ENCODE data around the gene MGMT.
"Not testable (repeated sequence)": the region's sequence is repeated elsewhere in the genome, so short reads cannot be mapped to it uniquely, and the experiment has no call there.

MGMT gene

DNA sequence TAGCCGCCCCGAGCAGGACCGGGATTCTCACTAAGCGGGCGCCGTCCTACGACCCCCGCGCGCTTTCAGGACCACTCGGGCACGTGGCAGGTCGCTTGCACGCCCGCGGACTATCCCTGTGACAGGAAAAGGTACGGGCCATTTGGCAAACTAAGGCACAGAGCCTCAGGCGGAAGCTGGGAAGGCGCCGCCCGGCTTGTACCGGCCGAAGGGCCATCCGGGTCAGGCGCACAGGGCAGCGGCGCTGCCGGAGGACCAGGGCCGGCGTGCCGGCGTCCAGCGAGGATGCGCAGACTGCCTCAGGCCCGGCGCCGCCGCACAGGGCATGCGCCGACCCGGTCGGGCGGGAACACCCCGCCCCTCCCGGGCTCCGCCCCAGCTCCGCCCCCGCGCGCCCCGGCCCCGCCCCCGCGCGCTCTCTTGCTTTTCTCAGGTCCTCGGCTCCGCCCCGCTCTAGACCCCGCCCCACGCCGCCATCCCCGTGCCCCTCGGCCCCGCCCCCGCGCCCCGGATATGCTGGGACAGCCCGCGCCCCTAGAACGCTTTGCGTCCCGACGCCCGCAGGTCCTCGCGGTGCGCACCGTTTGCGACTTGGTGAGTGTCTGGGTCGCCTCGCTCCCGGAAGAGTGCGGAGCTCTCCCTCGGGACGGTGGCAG, at the start of gene MGMT:
Gene MGMT, plus strand, starts transcription at position 539 of the 656 bp plus-strand sequence.
- DNase-seq (ENCODE audit: low read depth in 2 of 2): peak; percentile 95 to 96

DNA sequence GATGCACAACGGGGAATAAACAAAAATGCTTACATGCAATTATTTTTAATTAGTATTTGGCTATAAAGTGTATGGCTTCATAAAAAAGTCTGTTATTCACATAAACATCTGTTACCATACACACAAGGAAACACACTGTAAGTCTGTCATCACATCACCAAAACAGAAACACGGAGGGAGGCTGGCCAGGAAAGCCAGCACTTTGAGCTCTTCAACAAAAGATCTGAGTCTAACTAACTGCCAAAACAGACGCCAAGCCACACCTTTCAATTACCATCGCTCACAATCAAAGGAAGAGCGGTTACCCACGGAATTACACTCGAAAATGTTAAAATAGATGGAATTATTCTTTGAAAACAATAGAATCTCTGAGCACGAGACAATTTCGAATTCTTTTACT, 49.2 kb upstream of the MGMT start:
- DNase-seq (ENCODE audit: low read depth in 2 of 2): no peak

DNA sequence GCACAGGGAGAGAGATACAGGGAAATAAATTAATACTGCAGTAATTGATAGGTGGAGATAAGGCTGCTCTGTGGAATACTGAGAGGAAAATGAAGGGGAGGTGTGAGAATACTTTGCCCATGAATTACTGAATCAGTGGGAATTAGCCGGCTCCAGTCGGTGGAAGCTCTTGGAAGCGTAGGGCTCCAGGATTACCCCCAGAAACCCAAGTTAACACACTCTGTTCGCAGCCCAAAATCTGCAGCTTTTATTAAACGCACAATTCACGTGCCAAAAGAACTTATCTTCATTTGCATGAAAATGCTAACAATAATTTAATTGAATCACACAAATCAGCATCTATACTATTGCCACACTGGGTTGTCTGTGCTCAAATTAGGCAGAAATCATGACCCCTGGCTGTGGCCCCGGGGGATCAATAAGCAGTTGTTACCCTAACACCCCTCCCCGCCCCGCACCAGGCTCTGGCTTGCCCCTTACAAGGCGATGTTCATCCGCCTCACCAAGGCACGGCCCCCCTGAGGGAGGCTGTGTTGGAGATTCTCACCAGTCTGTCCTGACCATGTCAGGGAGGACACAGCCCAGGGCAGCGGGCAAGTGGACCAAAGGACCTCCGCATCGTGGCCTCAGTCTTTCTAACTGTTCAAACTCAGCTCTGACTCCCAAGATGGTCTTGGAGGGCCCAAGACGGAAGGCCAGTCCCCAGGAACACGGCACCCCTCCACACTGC, 48.4 kb upstream of the MGMT start:
- no peak for DNase-seq (ENCODE audit: low read depth in 2 of 2)

DNA sequence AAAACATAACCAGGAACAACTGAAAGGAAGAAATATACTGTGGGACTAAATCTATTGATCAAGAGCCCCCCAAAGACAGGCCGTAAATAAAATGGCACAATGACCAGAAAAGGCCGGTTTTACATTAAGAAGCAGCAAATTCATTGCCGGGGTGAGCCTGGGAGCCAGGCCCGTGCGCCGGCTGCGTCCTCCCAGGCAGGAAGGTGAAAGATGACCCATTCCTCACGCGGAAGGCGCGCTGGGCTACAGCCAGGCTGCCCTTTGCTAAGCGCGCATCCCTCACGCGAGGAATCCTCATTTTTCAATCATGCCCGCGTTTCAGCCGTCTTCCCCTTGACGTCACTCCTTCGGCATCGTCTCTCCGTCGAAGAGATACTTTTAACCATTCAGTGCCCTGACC, 47.6 kb upstream of the MGMT start:
- DNase-seq (ENCODE audit: low read depth in 2 of 2): no peak

GRCh38 chr10:129421399-129422010, 45.5 kb upstream of the MGMT start:
- DNase-seq (ENCODE audit: low read depth in 2 of 2): no peak

DNA sequence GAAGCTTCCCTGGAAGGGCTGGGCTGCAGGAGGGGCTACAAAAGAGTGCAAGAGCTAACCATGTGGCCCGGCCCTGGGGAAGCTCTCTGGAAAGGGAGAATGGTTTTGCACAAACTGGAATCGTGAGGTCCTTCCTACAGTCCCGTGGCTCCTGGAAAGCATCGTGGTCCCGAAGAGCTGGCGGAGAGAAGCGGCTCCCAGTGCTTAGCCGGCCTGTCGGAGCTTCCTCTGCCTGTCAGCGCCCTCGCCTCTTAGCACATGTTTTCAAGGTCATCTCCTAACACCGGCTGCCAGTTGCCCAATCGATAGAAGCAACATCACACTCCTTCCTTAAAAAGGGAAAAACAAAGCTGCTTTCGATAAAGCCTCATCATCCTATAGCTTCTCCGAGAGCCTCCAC, 42.1 kb upstream of the MGMT start:
- no peak for DNase-seq (ENCODE audit: low read depth in 2 of 2)

- no peak for DNase-seq (ENCODE audit: low read depth in 2 of 2)
Measured at GRCh38 chr10:129426606-129427005, 40.4 kb upstream of the MGMT start.

DNA sequence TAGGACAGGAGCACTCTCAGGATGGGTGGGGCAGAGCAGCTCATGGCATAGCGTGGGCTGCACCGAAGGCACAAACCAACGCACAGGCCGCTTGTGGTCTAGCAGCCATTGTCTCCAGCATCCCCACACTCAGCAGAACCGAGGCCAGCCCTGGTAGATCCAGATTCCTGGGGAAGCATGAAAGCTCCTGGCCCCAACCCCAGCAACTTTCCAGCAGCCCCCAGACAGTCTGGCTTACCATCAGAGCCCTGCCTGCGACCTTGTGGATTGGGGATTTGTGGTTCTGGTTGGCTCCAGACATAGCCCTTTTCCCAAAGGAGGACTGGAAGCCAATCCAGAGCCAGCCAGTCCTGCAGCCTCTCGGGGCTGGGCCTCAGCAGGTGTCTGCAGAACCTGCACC, 33.8 kb upstream of the MGMT start:
- no peak for DNase-seq (ENCODE audit: low read depth in 2 of 2)

GRCh38 chr10:129435724-129436123, 31.3 kb upstream of the MGMT start:
- not testable (repeated sequence) for DNase-seq (ENCODE audit: low read depth in 2 of 2)

DNA sequence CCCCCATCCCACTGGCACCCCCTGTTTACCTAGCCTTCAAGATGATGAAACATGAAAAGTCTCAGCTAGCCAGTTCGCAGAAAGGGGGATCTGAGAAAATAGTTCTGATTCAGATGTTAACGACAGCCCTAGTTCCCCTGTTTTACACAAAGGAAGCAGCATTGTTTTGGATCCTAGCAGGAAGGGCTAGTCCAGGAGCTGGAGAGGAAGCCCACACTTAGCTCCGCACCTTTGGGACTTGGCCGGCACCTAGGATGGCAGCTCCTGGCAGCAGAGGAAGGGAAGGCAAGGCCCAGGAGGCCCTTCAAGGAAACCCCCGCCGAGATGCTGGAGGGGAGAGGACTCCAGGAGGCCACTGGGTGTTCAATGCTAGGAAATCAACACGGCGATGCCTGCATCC, 29.0 kb upstream of the MGMT start:
- DNase-seq (ENCODE audit: low read depth in 2 of 2): no peak

DNA sequence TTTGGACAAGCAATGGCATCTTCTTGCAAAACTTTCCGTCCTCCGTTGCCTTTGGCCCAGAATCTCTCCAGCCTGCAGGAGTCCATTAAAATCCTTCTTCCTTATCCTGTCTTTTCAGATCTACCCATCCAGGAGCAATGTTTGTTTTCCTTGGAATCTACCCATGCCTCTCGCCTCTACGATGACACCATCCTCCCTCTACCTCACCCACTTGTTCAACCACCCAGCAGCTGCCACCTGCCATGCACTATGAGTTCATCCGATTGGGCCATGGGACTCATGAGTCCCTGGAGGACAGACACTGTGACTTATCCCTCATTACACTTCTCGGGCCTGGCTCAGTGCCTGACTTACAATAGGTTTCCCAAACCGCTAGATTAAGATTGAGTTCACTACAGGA, 26.8 kb upstream of the MGMT start:
- DNase-seq (ENCODE audit: low read depth in 2 of 2): no peak

DNA sequence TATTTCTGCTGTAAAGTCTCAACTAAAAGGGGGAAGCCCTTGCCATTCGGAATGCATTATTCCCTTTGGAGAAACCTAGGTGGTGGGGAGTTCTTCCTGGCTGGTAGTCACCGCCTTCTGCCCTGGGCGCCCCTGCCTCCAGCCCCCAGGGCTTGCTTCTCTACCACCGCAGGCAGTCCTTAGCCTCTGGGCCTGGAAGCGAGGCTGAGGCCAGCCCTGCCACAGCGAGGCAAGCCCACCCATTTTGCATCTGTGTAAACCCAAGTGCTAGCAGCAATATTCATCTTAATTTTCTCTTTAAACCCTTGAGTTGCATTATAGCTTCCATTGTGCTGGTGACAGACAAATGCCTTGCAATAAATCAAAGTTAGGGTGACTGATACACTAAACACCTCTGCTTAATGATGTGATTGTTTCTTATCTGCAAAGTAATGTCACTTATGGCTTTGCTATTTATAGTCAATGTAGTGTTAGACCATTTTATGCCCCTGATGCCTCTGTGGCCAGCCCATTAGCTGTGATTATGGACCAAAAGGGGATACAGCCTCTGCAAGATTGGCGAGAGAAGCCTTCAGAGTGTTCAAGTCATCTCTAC, 26.2 kb upstream of the MGMT start:
- DNase-seq (ENCODE audit: low read depth in 2 of 2): no peak

DNA sequence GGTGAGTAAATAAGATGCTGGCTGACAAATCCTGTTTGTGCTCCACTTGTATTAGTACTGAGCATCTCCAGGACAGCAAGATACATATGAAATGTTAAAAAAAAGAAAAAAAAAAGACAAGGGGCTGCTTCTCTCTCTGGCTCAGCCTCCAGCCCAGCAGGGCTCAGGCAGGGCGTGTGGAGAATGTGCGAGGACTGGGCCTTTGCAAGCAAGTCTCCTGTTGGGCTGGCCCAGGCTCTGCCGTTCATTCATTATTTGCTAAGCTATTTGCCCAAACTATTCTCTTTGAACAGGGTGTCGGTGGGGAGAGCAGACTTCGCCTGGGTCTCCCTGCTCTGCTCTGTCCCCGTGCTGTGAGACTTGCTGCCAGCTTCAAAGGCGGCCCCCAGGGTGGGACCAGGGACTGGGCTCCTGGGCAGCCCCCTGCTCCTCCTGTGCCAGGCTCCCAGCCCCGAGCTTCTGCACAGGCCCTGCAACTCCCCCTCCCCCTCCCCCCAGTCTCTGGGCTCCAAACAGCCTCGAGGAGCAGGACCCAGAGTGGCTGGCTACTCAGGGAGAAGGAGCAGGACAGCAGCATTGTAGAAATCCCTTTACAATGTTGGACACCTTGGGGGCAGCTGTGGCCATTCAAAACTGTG, 25.6 kb upstream of the MGMT start:
- DNase-seq (ENCODE audit: low read depth in 2 of 2): no peak

DNA sequence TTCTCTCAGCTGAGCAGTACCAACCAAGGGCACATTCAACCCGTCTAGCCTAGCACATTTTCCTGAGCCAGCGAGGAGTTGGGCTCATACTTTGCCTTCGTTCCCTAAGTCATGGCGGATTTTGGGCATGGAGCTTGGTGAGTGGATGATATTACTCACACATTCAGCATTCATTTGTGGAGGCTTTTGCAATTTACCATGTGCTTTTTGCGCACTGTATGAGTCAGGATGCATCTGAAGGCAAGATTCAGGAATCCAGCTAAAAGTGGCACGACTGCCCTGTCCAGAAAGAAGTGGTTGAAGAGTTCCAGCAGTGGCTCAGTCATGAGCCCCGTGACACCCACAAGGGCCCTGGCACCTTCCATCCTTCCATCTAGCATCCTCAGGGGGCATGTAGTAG, 24.2 kb upstream of the MGMT start:
- no peak for DNase-seq (ENCODE audit: low read depth in 2 of 2)

DNA sequence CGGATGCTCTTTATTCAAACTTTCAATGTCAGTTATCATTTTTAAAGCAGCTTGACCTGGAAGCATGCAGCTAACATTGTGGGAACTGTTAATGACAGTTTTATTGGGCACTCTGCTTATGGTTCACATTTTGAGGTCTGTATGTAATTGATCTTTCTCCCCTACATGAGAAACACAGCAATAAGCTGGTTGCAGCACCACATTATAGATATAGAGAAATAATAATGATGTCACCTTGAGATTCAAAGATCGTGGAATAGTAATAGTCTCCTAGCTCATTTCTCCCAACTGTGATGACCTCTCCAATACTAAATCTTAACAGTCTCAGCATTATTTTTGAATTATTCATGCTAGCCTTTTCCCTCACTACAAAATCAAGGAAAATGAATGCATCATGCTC, 22.7 kb upstream of the MGMT start:
- DNase-seq (ENCODE audit: low read depth in 2 of 2): no peak

DNA sequence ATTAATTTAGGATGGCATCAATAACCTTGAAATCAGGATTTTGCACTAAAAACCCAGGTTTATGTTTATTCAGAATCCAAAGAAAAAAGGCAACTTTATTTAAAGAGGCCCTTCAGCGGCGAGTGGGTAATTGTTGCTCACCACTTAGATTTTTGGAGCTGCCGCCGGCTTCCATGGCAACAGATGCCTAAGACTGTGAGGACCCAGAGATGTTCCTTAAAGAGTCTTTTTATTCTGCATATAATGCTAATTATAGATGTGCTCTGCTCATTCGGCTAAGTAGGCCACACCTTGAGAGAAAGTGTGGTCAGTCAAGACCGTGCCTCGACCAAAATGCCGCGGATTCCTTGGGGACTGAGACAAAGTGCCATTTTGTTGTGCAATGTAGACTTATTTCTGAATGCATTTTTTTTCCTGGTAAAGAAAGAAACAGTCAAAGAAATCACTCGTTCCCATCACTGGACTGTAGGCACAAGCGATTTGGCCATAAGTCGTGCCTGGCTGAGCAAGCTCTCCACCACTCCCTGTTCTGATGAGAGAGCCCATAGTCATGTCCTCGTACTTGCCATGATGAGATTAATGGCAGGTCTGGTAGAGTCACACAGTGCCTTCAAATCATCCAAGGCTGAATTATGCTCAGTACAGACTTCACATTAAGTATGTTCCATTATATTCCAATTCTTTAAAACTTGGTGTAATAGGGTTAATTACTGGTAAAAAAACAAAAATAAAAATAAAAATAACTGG, 21.4 kb upstream of the MGMT start:
- no peak for DNase-seq (ENCODE audit: low read depth in 2 of 2)

DNA sequence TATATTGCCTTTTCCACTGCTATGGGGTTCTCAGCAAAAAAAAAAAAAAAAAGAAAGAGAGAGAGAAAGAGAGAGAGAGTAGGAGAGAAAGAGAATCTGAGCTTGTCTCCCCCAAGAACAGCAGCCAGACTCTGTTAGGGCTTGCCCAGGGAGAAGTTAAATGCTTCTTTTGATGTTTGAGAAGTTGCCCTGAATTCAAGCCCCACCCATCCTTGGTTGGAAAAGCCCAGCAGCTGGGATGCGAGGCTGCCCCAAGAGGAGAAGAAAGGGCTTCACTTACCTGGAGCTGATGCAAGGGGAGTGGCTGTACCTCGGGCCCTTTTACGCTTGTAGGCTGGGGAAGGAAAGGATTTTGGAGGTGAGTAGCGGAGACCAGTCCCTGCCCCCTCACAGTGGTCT, 20.9 kb upstream of the MGMT start:
- no peak for DNase-seq (ENCODE audit: low read depth in 2 of 2)

DNA sequence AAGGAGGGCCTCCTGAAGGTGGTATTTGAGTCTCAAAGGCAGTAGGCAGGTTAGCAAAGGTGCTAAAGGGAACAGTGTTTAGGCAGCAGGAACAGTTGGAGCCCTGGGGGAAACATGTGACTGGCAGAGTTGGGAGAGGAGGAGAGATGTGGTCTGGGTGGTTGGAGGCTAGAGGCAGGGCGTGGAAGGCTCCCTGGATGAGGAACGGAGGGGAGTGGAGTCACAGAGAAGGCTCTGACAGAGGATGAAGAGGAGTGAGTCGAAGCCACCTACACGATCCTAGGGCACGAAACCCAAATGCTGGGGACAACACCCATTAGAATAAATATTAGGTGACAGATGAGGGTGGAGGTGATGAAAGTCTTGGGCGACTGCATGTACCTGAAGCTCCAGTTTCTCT, 19.6 kb upstream of the MGMT start:
- no peak for DNase-seq (ENCODE audit: low read depth in 2 of 2)

DNA sequence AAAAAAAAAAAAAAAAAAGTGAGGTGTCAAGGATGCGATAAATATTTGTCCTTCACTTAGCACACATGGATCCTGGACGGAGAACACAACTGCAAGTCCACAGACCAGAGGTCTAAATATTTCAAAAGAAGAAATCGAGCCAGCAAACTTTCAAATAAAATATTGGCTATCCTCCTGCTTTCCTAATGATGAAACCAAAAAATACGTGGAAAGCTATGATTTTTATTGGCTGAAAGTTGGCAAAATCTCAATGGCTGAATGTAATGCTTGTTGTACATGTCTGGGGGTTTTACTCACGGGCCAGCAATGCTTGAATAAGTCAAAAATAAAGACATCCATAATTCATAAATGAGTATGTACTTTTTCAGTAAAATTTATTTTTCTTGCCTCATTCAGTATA, 19.0 kb upstream of the MGMT start:
- no peak for DNase-seq (ENCODE audit: low read depth in 2 of 2)

DNA sequence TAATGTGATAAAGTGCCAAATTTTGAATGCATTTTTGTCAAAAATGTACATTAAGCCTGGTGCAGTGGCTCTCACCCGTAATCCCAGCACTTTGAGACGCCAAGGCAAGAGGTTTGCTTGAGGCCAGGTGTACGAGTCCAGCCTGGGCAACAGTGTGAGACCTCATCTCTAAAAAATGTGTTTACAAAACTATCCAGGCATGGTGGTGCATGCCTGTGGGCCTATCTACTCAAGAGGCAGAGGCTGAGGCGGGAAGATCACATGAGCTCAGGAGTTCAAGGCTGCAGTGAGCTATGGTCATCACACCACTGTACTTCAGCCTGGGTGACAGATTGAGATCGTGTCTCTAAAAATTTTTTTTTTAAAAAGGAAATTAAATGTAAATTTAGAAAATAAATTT, 18.5 kb upstream of the MGMT start:
- no peak for DNase-seq (ENCODE audit: low read depth in 2 of 2)

DNA sequence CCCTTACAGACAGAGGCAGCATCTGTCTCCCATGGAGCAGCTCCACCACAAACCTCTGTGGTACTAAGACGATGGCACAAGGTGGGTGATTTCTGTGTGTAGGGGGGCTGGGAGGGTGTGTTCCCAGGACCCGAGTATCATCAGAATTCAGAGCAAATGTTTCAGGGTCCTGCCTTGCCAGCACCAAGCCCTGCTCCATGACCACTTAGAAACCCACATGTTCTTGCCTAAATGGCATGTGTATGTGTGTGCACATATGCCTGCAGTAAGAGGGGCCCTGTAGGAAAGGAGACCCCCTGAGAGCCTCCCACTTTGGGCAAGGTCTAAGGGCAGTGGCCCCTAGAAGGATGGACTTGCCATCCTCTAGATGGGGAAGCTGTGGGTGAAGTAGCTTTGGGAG, 17.1 kb upstream of the MGMT start:
- DNase-seq (ENCODE audit: low read depth in 2 of 2): no peak

DNA sequence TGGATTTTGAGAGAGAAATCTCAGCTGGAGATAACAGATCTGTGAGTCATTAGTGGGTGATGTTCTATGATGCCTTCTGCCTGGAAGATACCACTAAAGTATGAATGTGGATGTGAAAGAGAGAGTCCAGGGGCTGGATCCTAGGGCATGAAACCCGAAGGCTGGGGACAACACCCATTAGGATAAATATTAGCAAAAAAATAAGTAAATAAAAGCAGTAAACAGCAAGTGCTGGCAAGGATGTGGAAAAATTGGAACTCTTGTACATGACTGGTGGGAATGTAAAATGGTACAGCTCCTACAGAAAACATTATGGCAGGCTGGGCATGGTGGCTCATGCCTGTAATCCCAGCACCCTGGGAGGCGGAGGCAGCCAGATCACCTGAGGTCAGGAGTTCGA, 16.6 kb upstream of the MGMT start:
- no peak for DNase-seq (ENCODE audit: low read depth in 2 of 2)

Data from stimulated activated CD8-positive, alpha-beta memory T cell treated with anti-CD3 and anti-CD28 coated beads, Interleukin-15, amount 100 ng/mL, for 4 hours (primary cell).